Measurements from ENCODE around the gene UBR4. TPM values are rescaled to one million over a fixed set of nuclear protein-coding genes. Genes with fewer than 3 reads are reported as not detected.
A peak's percentile ranks its signal among the peaks of the same experiment; 100 is the strongest.

The UBR4 gene
- total RNA-seq, 1 donor: 136 TPM

DNA sequence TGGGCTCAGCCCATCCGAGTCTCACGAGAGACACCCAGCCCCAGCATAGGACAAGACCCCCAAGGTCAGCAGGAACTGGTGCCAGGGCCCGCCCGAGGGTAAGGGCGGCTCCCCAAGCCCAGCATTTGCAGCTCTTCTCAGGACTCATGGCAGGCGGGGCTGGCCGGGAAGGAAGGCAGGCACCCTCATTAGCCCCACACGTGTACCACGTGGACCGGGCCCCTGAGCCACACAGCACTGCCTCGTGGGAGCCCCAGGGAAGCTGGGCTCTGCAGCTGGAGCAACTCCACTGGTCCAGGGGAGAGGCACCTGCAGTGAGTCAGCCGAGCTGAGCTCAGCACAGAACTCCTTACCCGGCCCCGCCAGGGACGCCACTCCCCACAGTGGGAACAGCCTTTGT, 155.8 kb downstream of the UBR4 start:
- no peak for DNase-seq (ENCODE audit: low read depth)
- TF ChIP-seq, protein P1, sequence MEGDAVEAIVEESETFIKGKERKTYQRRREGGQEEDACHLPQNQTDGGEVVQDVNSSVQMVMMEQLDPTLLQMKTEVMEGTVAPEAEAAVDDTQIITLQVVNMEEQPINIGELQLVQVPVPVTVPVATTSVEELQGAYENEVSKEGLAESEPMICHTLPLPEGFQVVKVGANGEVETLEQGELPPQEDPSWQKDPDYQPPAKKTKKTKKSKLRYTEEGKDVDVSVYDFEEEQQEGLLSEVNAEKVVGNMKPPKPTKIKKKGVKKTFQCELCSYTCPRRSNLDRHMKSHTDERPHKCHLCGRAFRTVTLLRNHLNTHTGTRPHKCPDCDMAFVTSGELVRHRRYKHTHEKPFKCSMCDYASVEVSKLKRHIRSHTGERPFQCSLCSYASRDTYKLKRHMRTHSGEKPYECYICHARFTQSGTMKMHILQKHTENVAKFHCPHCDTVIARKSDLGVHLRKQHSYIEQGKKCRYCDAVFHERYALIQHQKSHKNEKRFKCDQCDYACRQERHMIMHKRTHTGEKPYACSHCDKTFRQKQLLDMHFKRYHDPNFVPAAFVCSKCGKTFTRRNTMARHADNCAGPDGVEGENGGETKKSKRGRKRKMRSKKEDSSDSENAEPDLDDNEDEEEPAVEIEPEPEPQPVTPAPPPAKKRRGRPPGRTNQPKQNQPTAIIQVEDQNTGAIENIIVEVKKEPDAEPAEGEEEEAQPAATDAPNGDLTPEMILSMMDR (IDR thresholded peaks at IDR 0.05; ENCODE audit: insufficient read depth, low read length): no peak
- H3K4me3 ChIP-seq (ENCODE audit: low read depth, low read length): no peak overlapping the region

DNA sequence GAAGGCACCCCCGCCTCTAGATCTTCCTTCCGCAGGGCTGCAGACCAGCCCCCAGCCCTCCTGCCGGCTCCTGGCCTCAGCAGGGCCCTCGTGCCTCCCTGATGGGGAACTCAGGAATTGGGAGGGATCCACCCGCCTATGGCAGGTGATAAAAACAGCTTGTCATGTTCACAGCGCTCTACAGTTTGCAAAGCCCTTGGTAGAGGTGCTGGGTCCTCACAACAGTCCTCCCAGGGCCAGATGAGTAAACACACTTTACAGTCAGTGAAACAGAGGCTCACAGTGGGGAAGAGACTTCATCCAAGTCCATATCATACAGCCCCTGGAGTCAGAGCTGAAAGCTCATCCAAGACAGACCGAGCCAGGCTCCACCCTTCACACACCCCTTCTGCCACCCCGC, 156.6 kb downstream of the UBR4 start:
- H3K4me3 ChIP-seq (ENCODE audit: low read depth, low read length): no peak overlapping the region
- TF ChIP-seq, protein P1 (IDR thresholded peaks at IDR 0.05; ENCODE audit: insufficient read depth, low read length): no peak
- DNase-seq (ENCODE audit: low read depth): no peak

DNA sequence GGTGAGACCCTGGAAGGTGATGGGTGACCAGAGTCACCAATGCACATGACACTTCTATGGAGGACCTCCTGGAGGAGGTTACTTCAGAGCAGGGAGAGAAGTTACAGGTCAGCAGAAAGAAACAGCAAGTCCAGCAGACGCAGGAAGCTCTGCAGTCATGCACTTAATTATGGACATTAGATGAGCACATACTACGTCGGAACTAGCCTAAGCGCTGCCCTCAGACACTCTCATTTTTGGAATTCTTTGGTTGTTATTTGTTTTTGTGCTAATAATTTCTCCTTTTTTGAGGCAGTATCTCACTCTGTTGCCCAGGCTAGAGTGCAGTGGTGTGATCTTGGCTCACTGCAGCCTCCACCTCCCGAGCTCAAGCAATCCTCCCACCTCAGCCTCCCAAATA, 160.3 kb downstream of the UBR4 start:
- DNase-seq (ENCODE audit: low read depth): no peak
- no peak overlapping the region for H3K4me3 ChIP-seq (ENCODE audit: low read depth, low read length)
- TF ChIP-seq, protein P1 (IDR thresholded peaks at IDR 0.05; ENCODE audit: insufficient read depth, low read length): no peak

DNA sequence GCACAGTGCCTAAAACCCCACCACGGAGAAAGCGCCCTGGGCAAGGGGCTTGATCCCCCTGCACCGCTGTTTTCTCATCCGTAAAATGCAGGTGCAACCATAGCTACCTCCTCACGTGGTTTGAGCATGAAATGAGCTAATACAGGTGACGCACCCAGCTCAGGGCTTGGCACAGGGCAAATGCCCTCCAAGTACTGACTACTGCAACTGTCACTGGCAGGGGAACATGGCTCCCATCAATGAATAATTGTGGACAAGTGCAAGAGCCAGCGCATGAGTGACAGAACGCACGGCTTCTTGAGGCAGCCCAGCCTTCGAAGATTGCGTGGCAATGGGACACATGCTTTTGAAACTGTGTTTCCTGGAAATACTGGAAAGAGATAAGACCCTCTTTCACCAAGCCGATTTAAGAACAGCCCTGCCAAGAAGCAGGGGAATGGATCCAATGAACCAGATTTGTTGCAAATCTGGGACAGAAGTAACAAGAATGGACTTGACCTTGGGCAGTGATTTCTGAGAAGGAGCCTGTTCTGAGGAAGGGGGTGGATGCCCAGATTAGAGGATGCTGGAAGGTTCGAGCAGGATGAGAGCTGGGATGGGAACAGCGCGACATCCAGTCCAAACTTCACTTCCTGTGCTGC, 160.8 kb downstream of the UBR4 start:
- no peak overlapping the region for H3K4me3 ChIP-seq (ENCODE audit: low read depth, low read length)
- DNase-seq (ENCODE audit: low read depth): peak; percentile 52
- TF ChIP-seq, protein P1 (IDR thresholded peaks at IDR 0.05; ENCODE audit: insufficient read depth, low read length): no peak

DNA sequence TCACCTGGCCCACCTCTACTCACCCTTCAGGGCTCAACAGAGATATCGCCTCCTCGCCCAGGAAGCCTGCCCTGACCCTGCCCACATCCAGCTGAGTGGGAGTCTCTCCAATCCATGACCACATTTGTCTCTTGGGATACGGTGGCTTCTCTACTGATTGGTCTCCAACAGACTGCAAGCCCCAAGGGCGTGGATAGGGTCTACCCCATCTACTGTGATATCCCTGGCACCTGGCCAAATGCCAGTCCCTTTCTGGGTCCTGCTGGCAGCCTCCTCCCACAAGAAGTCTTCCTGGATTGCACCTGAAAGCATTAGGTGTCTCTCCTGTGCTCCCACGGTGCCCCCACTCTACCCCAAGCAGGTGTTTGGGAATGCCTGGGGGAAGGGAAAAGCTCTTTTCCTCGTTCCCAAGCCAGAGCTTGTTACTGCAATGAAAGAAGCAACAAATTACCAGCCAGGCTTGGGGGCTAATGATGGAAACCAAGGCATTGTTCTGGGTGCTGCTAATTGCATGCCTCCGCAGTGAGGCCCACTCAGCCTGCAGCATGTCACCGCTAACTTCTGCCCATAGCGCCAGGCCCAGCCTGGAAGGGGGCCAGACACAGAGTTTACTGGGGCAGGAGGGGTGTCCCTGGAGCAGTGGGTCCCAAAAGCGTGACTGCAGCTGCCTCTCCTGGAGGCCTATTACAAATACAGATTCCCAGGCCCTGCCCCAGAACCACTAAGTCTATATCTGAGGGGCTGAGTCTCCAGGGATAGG, 162.9 kb downstream of the UBR4 start:
- no peak for DNase-seq (ENCODE audit: low read depth)
- no peak overlapping the region for H3K4me3 ChIP-seq (ENCODE audit: low read depth, low read length)
- TF ChIP-seq, protein P1 (IDR thresholded peaks at IDR 0.05; ENCODE audit: insufficient read depth, low read length): no peak

DNA sequence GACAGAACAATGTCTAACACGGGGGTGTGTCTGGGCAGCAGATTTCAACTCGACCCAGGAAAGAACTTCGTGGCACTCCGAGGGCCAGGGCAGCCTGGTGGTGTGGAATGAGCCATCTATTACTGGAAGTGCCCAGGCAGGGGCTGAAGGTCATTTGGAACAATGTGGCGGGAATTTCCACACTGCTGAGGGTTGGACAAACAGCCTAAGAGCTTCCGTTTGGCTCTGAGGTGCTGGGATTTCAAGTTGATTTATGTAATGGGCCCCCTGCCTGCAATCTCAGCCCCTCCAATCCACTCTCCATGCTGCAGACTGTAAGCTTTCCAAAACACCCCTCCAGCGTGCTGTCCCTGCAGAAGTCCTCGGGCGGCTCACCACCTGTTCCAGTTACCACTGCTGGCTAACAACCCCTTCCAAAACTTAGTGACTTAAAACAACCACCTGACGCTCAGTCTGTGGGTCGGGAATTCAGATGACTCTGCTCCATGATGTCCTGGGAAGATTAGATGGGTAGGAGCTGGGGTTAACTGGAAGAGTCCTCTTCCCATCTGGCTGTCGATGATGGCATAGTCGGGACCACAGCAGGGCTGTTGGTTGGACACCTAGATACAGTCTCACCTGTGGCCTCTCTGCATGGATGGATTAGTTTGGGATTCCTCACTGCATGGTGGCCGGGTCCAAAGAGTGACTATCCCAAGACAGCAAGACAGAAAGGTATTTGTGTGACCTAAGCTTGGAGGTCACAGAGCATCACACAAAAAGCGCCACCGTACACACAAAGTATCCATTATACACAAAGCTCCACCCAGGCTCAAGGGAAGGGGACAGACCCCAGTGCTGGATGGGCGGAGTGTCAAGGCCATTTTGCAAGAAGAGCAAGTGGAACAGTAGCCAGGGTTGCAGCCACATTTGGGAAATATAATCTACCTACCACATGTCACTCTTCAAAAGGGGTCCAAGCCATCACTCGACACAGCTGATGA, 163.9 kb downstream of the UBR4 start:
- H3K4me3 ChIP-seq (ENCODE audit: low read depth, low read length): no peak overlapping the region
- no peak for DNase-seq (ENCODE audit: low read depth)
- TF ChIP-seq, protein P1 (IDR thresholded peaks at IDR 0.05; ENCODE audit: insufficient read depth, low read length): no peak

All from fibroblast of the aortic adventitia (primary cell).